GM10266 (cell line): ENCODE results near the gene DKC1.
A peak's percentile ranks its signal among the peaks of the same experiment; 100 is the strongest.

Experiments
- DNase-seq: peaks from one replicate; pipeline ENCODE4 v3.0.0; 2012; ENCODE audit errors: extremely low spot score
- TF ChIP-seq, protein P1 (sequence below): IDR thresholded peaks from 2 replicates; pipeline ENCODE4 v1.5.1; 2012; ENCODE audit warnings: mild to moderate bottlenecking, low read depth; ENCODE audit not compliant: control insufficient read depth, insufficient read depth; ENCODE audit errors: missing control alignments

The DKC1 gene

DNA sequence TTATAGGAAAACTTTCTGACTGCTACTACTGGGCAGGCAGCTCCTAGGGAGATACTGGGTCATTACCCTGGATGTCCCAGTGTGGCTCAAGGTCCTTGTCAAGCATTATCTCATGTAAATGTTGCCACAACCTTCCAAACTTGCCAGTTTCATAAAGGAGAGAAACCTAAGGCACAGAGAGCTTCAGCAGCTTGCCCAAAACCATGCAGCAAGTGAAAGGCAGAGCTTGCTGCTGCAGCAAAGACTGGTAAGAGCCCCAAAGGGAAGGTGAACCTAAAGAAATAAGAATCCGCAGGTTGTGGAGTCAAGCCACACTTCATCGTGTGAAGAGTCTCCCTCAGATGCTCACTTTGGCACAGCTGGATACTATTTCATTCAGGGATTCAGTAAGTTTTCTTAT is 40.3 kb downstream of the DKC1 start:
- no peak for DNase-seq
- TF ChIP-seq, protein P1, sequence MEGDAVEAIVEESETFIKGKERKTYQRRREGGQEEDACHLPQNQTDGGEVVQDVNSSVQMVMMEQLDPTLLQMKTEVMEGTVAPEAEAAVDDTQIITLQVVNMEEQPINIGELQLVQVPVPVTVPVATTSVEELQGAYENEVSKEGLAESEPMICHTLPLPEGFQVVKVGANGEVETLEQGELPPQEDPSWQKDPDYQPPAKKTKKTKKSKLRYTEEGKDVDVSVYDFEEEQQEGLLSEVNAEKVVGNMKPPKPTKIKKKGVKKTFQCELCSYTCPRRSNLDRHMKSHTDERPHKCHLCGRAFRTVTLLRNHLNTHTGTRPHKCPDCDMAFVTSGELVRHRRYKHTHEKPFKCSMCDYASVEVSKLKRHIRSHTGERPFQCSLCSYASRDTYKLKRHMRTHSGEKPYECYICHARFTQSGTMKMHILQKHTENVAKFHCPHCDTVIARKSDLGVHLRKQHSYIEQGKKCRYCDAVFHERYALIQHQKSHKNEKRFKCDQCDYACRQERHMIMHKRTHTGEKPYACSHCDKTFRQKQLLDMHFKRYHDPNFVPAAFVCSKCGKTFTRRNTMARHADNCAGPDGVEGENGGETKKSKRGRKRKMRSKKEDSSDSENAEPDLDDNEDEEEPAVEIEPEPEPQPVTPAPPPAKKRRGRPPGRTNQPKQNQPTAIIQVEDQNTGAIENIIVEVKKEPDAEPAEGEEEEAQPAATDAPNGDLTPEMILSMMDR, result no peak

DNA sequence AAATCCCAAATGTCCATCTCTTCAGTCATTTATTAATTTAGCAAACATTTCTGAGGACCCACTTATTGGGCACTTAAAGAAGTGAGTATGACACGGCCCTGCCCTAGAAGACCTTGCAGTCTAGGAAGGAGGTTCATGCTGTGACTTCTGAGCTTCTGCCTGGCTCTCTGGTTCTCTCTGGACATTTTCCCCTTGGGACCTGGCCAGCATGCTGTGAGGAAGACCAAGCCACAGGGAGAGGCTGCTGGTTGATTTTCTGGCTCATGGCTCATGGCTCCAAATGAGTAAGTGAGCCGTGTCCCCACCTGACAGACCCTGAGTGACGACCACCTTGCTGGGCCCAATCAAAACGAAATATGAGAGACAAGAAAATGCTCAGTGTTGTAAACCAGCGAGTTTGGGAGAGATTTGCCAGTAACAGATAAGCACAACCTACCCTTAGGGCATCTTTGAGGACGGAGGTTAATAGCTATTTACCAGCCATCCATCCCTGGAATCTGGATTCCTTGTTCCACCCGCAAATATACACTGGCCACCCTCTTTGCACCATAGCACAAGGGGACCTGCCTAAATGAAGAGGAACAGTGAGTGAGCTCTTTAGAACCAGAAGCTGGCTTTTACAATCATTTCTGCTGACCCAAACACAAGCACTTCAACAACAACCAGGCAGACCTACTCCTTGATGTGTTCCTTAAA is 41.7 kb downstream of the DKC1 start:
- no peak for DNase-seq
- TF ChIP-seq, protein P1, result no peak

DNA sequence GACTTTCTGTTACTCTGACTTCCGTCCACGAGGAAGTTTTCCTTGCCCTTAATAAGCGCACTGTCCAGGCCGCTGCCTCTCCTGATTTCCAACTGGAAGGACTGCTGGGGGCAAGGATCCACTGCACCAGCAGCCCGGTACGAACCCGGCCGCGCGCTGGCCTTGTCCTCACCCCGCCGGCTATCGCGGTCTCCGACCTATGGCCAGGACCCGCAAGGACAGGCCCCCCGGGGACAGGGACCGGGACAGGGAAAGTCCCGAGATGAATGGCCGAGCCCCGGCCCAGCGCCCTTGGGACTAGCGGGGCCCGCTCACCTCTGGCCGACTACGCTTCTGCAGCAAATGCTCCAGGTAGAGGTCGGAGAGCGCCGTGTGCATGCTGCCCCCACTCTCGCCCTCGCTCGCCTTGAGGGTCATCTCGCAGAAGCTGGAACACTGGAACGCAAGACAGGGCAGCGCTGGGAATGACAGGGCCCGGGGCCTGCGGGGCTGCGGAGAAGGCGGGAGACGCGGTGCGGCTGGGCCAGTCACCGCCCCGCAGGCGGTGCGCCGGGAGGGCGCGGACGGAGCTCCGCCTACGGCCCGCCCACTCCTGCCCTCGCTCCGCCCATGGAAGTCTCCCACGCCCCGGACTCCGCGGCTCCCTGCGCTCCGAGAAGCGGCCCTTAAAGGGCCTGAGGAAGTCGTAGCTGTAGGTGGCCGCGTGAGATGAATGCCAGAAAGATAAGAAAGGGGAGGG is 42.5 kb downstream of the DKC1 start, which contains the start of gene MPP1:
Gene MPP1 (minus strand): TSS at position 529 of the 739 bp plus-strand sequence. CDS start 112 bp downstream, at position 417.
- TF ChIP-seq, protein P1, result no peak
- DNase-seq, result peak; percentile 84

DNA sequence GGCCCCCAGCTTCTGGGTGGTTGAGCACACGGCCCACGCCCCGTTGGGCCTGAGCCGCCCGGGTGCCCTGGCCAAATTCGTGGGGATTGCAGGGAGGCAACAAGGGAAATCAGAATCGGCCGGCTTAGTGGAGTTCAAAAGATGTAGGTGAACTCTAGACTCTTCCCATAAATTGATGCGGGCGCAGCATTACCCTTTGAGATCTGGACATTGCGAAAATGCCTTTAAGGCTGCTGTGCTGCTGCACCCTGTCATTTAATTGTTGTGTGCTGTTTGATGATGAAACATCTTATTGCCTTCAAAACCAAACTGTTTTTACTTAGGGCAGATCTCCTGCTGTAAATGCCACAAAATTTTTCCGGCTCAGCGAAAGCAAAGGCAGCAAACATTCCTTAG is 43.0 kb downstream of the DKC1 start:
- TF ChIP-seq, protein P1, result no peak
- no peak for DNase-seq

DNA sequence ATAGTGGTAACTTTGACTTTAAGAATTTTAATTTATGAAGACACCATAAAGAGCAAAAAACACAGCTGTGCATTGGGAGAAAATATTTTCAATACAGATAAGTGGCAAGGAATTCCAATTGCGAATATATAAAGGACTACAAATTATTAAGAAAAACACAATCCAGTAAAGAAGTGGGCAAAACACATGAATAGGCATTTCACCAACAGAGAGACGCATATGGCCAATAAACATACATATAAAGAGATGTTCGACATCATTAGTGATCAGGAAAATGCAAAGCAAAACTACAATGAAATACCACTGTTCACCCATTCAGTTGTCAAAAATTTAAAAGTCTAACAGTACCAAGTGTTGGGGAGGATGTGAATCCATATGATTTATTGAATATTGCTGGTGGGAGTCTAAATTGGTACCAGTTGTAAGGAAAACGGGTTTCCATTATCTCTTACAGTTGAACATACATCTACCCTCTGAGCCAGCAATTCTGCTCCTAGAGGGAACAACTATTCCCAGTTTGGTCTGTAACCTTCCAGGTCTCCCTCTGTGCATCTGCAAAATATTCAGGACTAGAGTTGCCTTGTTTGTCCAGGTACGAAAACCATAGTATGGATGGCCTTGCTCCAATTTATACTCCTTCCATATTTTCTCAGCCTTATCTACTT is 44.3 kb downstream of the DKC1 start:
- DNase-seq, result no peak
- TF ChIP-seq, protein P1, result no peak

DNA sequence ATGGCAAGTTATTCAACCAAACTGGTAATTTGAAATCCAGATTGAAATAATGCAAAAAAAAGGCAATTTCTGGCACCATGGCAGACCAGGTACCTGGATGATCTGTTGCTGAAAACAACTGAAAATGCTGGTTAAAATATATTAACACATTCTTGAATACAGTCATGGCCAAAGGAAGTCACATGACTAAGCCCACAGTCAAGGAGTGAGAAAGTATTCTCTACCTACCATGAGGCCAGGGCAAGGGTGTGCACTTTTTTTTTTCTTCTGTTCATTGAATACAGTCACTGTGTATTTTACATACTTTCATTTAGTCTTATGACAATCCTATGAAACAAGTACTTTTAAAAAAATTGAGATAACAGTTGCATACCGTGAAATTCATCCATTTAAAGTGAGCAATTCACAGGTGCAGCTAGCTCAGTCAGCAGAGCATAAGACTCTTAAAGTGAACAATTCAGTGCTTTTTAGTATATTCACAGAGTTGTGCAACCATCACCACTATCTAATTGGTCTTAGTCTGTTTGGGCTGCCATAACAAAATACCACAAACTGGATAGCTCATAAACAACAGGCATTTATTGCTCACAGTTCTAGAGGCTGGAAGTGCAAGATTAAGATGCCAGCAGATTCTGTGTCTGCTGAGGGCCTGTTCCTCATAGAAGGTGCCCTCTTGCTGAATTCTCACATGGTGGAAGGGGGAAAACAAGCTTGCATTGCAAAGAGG is 47.4 kb downstream of the DKC1 start:
- TF ChIP-seq, protein P1, result no peak
- no peak for DNase-seq
